Kidney (tissue), 14 donors: ENCODE measurements around the gene ALB. TPM values are rescaled to one million over a fixed set of nuclear protein-coding genes. Genes with fewer than 3 reads are reported as not detected.
A peak's percentile ranks its signal among the peaks of the same experiment; 100 is the strongest.

Source experiments
- DNase-seq, 5 donors: peaks; one replicate each; pipeline ENCODE4 v3.0.0-alpha.2; 2013 to 2020
- FAIRE-seq: peaks from 2 replicates; lab custom pipeline; 2012; peaks lifted over from hg19 to GRCh38; lab: Jason Lieb, UNC
- H3K27ac ChIP-seq, 2 donors: one replicate each; pipeline ENCODE4 v1.7.0; 2013; ENCODE audit warnings: low read depth in 2 of 2, low read length in 2 of 2, inconsistent platforms in 1 of 2
- H3K27me3 ChIP-seq: one replicate; pipeline ENCODE4 v1.7.1; 2013; ENCODE audit warnings: low read length, inconsistent platforms; ENCODE audit not compliant: control insufficient read depth, insufficient read depth
- H3K36me3 ChIP-seq, 3 donors: one replicate each; pipeline versions ENCODE4 v1.7.0 to v1.7.1; 2013; ENCODE audit warnings: low read length in 3 of 3, control low read depth in 1 of 3, inconsistent platforms in 1 of 3; ENCODE audit not compliant: insufficient read depth in 3 of 3, control insufficient read depth in 2 of 3
- H3K4me1 ChIP-seq, 3 donors: one replicate each; pipeline versions ENCODE4 v1.7.0 to v1.7.1; 2013; ENCODE audit warnings: low read length in 3 of 3, inconsistent platforms in 1 of 3, low read depth in 1 of 3; ENCODE audit not compliant: control insufficient read depth in 2 of 3, insufficient read depth in 2 of 3
- H3K4me3 ChIP-seq, 3 donors: one replicate each; pipeline versions ENCODE4 v1.7.0 to v1.8.1; 2013; ENCODE audit warnings: low read length in 3 of 3, control low read depth in 1 of 3, inconsistent platforms in 1 of 3
- H3K9ac ChIP-seq, 3 donors: one replicate each; pipeline versions ENCODE4 v1.7.0 to v1.7.1; 2013; ENCODE audit warnings: low read length in 3 of 3, control low read depth in 1 of 3, inconsistent platforms in 1 of 3
- H3K9me3 ChIP-seq, 3 donors: one replicate each; pipeline versions ENCODE4 v1.7.0 to v1.7.1; 2013; ENCODE audit warnings: low read length in 3 of 3, control low read depth in 1 of 3, inconsistent platforms in 1 of 3; ENCODE audit not compliant: control insufficient read depth in 2 of 3, insufficient read depth in 1 of 3
- CTCF ChIP-seq: IDR thresholded peaks from 3 replicates; pipeline ENCODE4 v1.5.1; 2012; ENCODE audit warnings: mild to moderate bottlenecking, moderate library complexity, borderline replicate concordance; ENCODE audit not compliant: insufficient read depth; ENCODE audit errors: extremely low read depth
- intact Hi-C: fragments of 100-400 bp; cut with DNase I; formaldehyde crosslinking; loops from one replicate; pipeline ENCODE4 v1.11.1; 2022
- polyA plus RNA-seq: library from polyadenylated mRNA; stranded (reverse); fragments of 350-450 nt; fragmentation: Illumina TruSeq; extraction: RNeasy Lipid Tissue Mini Kit (QIAGEN cat#74804); gene quantifications from one replicate; pipeline ENCODE4 v1.2.3, GENCODE V29; 2014; ENCODE audit warnings: low read depth, low replicate concordance; ENCODE audit not compliant: insufficient read depth
- total RNA-seq: library from RNA; stranded (reverse); fragmentation: NEBNext Ultra II Directional; extraction: Animal tissue kit (Norgen Biotek cat#: 25700); gene quantifications from one replicate; pipeline ENCODE4 v1.2.1, GENCODE V29; 2021
- donor health status: control.
- donor health status: control.
- donor health status: control.
- donor health status: control.
- donor health status: control.
- donor health status: DM: yes; HTN: yes; CAD: no.
- donor health status: Normal renal cell carcinoma (clear cell type).

ALB gene
- total and polyA plus RNA-seq, 2 donors from 2014 or later, result 0.19 to 172 TPM

GRCh38 chr4:73396993-73397972, 6.8 kb upstream of the ALB start:
- intact Hi-C loops, result no loop called here
- no peak overlapping the region for H3K4me3 ChIP-seq

GRCh38 chr4:73401412-73401811, 2.7 kb upstream of the ALB start:
- no peak for FAIRE-seq
- Histone ChIP-seq H3K9me3 (no peaks in the 10 kb centered on the region), H3K36me3 (no peaks in the 10 kb centered on the region), H3K27me3 (no peaks in the 10 kb centered on the region), H3K4me3 (no peak overlapping the region), H3K4me1 (no peaks in the 10 kb centered on the region), H3K9ac (no peak overlapping the region), H3K27ac (no peak overlapping the region)
- TF ChIP-seq CTCF, result no peak
- intact Hi-C loops, result no loop called here
- no peak for DNase-seq

More at GRCh38 chr4:73396993-73397972, 6.8 kb upstream of the ALB start:
- H3K27me3 ChIP-seq, result no peaks in the 10 kb centered on the region
- H3K27ac ChIP-seq, result peak overlapping the region in 1 of 2 donors; percentile 49
- no peaks in the 10 kb centered on the region for H3K4me1 ChIP-seq
- H3K9ac ChIP-seq, result no peak overlapping the region
- DNase-seq (peak in 1 of 5 donors; percentile 0), FAIRE-seq (no peak)
- TF ChIP-seq CTCF, result no peak
- no peaks in the 10 kb centered on the region for H3K9me3 ChIP-seq
- no peaks in the 10 kb centered on the region for H3K36me3 ChIP-seq

- H3K9me3 ChIP-seq, result no peaks in the 10 kb centered on the region
- H3K27me3 ChIP-seq, result no peaks in the 10 kb centered on the region
- no peak for TF ChIP-seq CTCF
- DNase-seq, result no peak
- no peaks in the 10 kb centered on the region for H3K4me1 ChIP-seq
- H3K27ac ChIP-seq, result no peak overlapping the region
- intact Hi-C loops, result no loop called here
- no peaks in the 10 kb centered on the region for H3K36me3 ChIP-seq
- H3K4me3 ChIP-seq, result no peak overlapping the region
- no peak for FAIRE-seq
- H3K9ac ChIP-seq, result no peak overlapping the region
Observed at GRCh38 chr4:73404457-73404856, 370 bp downstream of the ALB start.
